HG03108 (cell line): ENCODE results near the gene INPP5D.
"Not testable (repeated sequence)": the region's sequence is repeated elsewhere in the genome, so short reads cannot be mapped to it uniquely, and the experiment has no call there.

Experiments used
- ATAC-seq: cut with Tn5 transposase; IDR thresholded peaks from one replicate; pipeline ENCODE4 v1.9.1; 2021; ENCODE audit warnings: moderate library complexity; ENCODE audit not compliant: unreplicated experiment

INPP5D gene

GRCh38 chr2:233059797-233060500 is at the start of gene INPP5D:
Gene INPP5D (plus strand): TSS chr2:233060342. CDS start chr2:233060479, 137 bp downstream.
- ATAC-seq: peak; percentile 34

- no peak for ATAC-seq
Observed at GRCh38 chr2:233010569-233011267, 49.4 kb upstream of the INPP5D start.

- ATAC-seq: no peak
Observed at GRCh38 chr2:233011268-233011650, 48.9 kb upstream of the INPP5D start.

GRCh38 chr2:233011702-233012131 is 48.4 kb upstream of the INPP5D start:
- no peak for ATAC-seq

GRCh38 chr2:233012301-233012971 is 47.7 kb upstream of the INPP5D start:
- ATAC-seq: no peak

- no peak for ATAC-seq
Observed at GRCh38 chr2:233013027-233013461, 47.1 kb upstream of the INPP5D start, which contains the start of gene NGEF. Gene NGEF (minus strand): TSS chr2:233013256. CDS start chr2:232974890, 38,366 bp downstream.

- no peak for ATAC-seq
Observed at GRCh38 chr2:233013650-233014049, 46.5 kb upstream of the INPP5D start.

- no peak for ATAC-seq
Observed at GRCh38 chr2:233015019-233015645, 45.0 kb upstream of the INPP5D start.

GRCh38 chr2:233017947-233018346 is 42.2 kb upstream of the INPP5D start:
- ATAC-seq: no peak

GRCh38 chr2:233019610-233020009 is 40.5 kb upstream of the INPP5D start:
- not testable (repeated sequence) for ATAC-seq

- no peak for ATAC-seq
Observed at GRCh38 chr2:233020454-233020853, 39.7 kb upstream of the INPP5D start.

- no peak for ATAC-seq
Observed at GRCh38 chr2:233021771-233022170, 38.4 kb upstream of the INPP5D start.

- no peak for ATAC-seq
Observed at GRCh38 chr2:233022561-233022960, 37.6 kb upstream of the INPP5D start.

GRCh38 chr2:233023007-233023760 is 37.0 kb upstream of the INPP5D start:
- ATAC-seq: no peak

- no peak for ATAC-seq
Observed at GRCh38 chr2:233023761-233024410, 36.3 kb upstream of the INPP5D start.

- ATAC-seq: no peak
Observed at GRCh38 chr2:233025706-233026105, 34.4 kb upstream of the INPP5D start.

GRCh38 chr2:233026198-233026813 is 33.8 kb upstream of the INPP5D start:
- no peak for ATAC-seq

GRCh38 chr2:233029321-233029720 is 30.8 kb upstream of the INPP5D start:
- no peak for ATAC-seq
